Measurements from ENCODE around the gene PLXNA1.

Gene PLXNA1

GRCh38 chr3:126982471-126983175, at the start of gene PLXNA1:
TSS of gene PLXNA1 (plus strand) at chr3:126983115. CDS start at chr3:126988594, 5,479 bp downstream.
- Mint-ChIP-seq H3K27ac (peak within 1 kb of the TSS; percentile 86), H3K9me3 (no peaks in the 10 kb centered on the region), H3K36me3 (ENCODE audit: low read depth) (no peaks in the 10 kb centered on the region), H3K4me1 (peaks cover 22% of the 10 kb centered on the region), H3K27me3 (peaks cover 11% of the 10 kb centered on the region), H3K4me3 (peak within 1 kb of the TSS; percentile 76)
- peak; percentile 71 for ATAC-seq
- DNase-seq, result peak; percentile 81

- H3K4me3 Mint-ChIP-seq, result no peak overlapping the region
- H3K27me3 Mint-ChIP-seq, result no peaks in the 10 kb centered on the region
- DNase-seq (no peak), ATAC-seq (no peak)
- H3K4me1 Mint-ChIP-seq, result no peaks in the 10 kb centered on the region
- H3K36me3 Mint-ChIP-seq (ENCODE audit: low read depth), result no peaks in the 10 kb centered on the region
- H3K9me3 Mint-ChIP-seq, result no peaks in the 10 kb centered on the region
- H3K27ac Mint-ChIP-seq, result no peak overlapping the region
These were observed 48.8 kb upstream of the PLXNA1 start for GRCh38 chr3:126934031-126934531.

GRCh38 chr3:126934991-126935390, 47.9 kb upstream of the PLXNA1 start:
- ATAC-seq, result no peak
- no peaks in the 10 kb centered on the region for H3K36me3 Mint-ChIP-seq (ENCODE audit: low read depth)
- H3K4me1 Mint-ChIP-seq, result no peaks in the 10 kb centered on the region
- no peak overlapping the region for H3K27ac Mint-ChIP-seq
- no peaks in the 10 kb centered on the region for H3K9me3 Mint-ChIP-seq
- H3K4me3 Mint-ChIP-seq, result no peak overlapping the region
- no peaks in the 10 kb centered on the region for H3K27me3 Mint-ChIP-seq
- DNase-seq, result no peak

GRCh38 chr3:126935756-126936509, 47.0 kb upstream of the PLXNA1 start:
- Mint-ChIP-seq H3K9me3 (no peaks in the 10 kb centered on the region), H3K4me1 (no peaks in the 10 kb centered on the region), H3K27ac (no peak overlapping the region), H3K4me3 (no peak overlapping the region), H3K36me3 (ENCODE audit: low read depth) (no peaks in the 10 kb centered on the region), H3K27me3 (no peaks in the 10 kb centered on the region)
- DNase-seq, result no peak
- ATAC-seq, result no peak

GRCh38 chr3:126936853-126937425, 46.0 kb upstream of the PLXNA1 start:
- ATAC-seq, result no peak
- DNase-seq, result no peak
- H3K4me3 Mint-ChIP-seq, result no peak overlapping the region
- no peaks in the 10 kb centered on the region for H3K27me3 Mint-ChIP-seq
- H3K36me3 Mint-ChIP-seq (ENCODE audit: low read depth), result no peaks in the 10 kb centered on the region
- no peaks in the 10 kb centered on the region for H3K4me1 Mint-ChIP-seq
- no peak overlapping the region for H3K27ac Mint-ChIP-seq
- no peaks in the 10 kb centered on the region for H3K9me3 Mint-ChIP-seq

- H3K27ac Mint-ChIP-seq, result no peak overlapping the region
- no peaks in the 10 kb centered on the region for H3K36me3 Mint-ChIP-seq (ENCODE audit: low read depth)
- ATAC-seq, result peak; percentile 28
These were observed 45.4 kb upstream of the PLXNA1 start for GRCh38 chr3:126937533-126937932.

GRCh38 chr3:126937973-126938372, 44.9 kb upstream of the PLXNA1 start:
- ATAC-seq (no peak), DNase-seq (no peak)
- H3K4me1 Mint-ChIP-seq, result no peaks in the 10 kb centered on the region
- H3K36me3 Mint-ChIP-seq (ENCODE audit: low read depth), result no peaks in the 10 kb centered on the region
- no peaks in the 10 kb centered on the region for H3K9me3 Mint-ChIP-seq
- H3K27me3 Mint-ChIP-seq, result no peaks in the 10 kb centered on the region
- H3K4me3 Mint-ChIP-seq, result no peak overlapping the region
- H3K27ac Mint-ChIP-seq, result no peak overlapping the region

More at GRCh38 chr3:126937533-126937932, 45.4 kb upstream of the PLXNA1 start:
- no peaks in the 10 kb centered on the region for H3K9me3 Mint-ChIP-seq
- H3K4me3 Mint-ChIP-seq, result no peak overlapping the region
- no peak for DNase-seq
- H3K4me1 Mint-ChIP-seq, result no peaks in the 10 kb centered on the region
- no peaks in the 10 kb centered on the region for H3K27me3 Mint-ChIP-seq

- ATAC-seq (no peak), DNase-seq (no peak)
- Mint-ChIP-seq H3K9me3 (no peaks in the 10 kb centered on the region), H3K27ac (no peak overlapping the region), H3K4me1 (no peaks in the 10 kb centered on the region), H3K36me3 (ENCODE audit: low read depth) (peaks cover 1% of the 10 kb centered on the region), H3K4me3 (no peak overlapping the region), H3K27me3 (no peaks in the 10 kb centered on the region)
These were observed 44.2 kb upstream of the PLXNA1 start for GRCh38 chr3:126938520-126939337.

GRCh38 chr3:126939338-126939718, 43.6 kb upstream of the PLXNA1 start:
- no peak for DNase-seq
- no peaks in the 10 kb centered on the region for H3K27me3 Mint-ChIP-seq

GRCh38 chr3:126939733-126940132, 43.2 kb upstream of the PLXNA1 start:
- Mint-ChIP-seq H3K4me3 (no peak overlapping the region), H3K9me3 (no peaks in the 10 kb centered on the region), H3K27me3 (no peaks in the 10 kb centered on the region), H3K27ac (no peak overlapping the region), H3K36me3 (ENCODE audit: low read depth) (peaks cover 4% of the 10 kb centered on the region), H3K4me1 (no peaks in the 10 kb centered on the region)
- no peak for DNase-seq
- ATAC-seq, result no peak

More at GRCh38 chr3:126939338-126939718, 43.6 kb upstream of the PLXNA1 start:
- no peaks in the 10 kb centered on the region for H3K4me1 Mint-ChIP-seq
- H3K36me3 Mint-ChIP-seq (ENCODE audit: low read depth), result peaks cover 4% of the 10 kb centered on the region
- no peak overlapping the region for H3K27ac Mint-ChIP-seq
- no peaks in the 10 kb centered on the region for H3K9me3 Mint-ChIP-seq
- ATAC-seq, result no peak
- H3K4me3 Mint-ChIP-seq, result no peak overlapping the region

- Mint-ChIP-seq H3K4me1 (no peaks in the 10 kb centered on the region), H3K27me3 (no peaks in the 10 kb centered on the region), H3K36me3 (ENCODE audit: low read depth) (peaks cover 4% of the 10 kb centered on the region), H3K4me3 (no peak overlapping the region), H3K27ac (no peak overlapping the region), H3K9me3 (no peaks in the 10 kb centered on the region)
- ATAC-seq, result no peak
- no peak for DNase-seq
These were observed 41.1 kb upstream of the PLXNA1 start for GRCh38 chr3:126941721-126942270.

- Mint-ChIP-seq H3K27ac (no peak overlapping the region), H3K4me3 (no peak overlapping the region), H3K9me3 (no peaks in the 10 kb centered on the region), H3K27me3 (no peaks in the 10 kb centered on the region), H3K4me1 (no peaks in the 10 kb centered on the region), H3K36me3 (ENCODE audit: low read depth) (peaks cover 9% of the 10 kb centered on the region)
- no peak for DNase-seq
- ATAC-seq, result no peak
These were observed 38.6 kb upstream of the PLXNA1 start for GRCh38 chr3:126944089-126944965.

GRCh38 chr3:126945171-126945721, 37.7 kb upstream of the PLXNA1 start:
- Mint-ChIP-seq H3K4me1 (no peaks in the 10 kb centered on the region), H3K27me3 (no peaks in the 10 kb centered on the region), H3K4me3 (no peak overlapping the region), H3K27ac (no peak overlapping the region), H3K36me3 (ENCODE audit: low read depth) (peaks cover 9% of the 10 kb centered on the region), H3K9me3 (no peaks in the 10 kb centered on the region)
- DNase-seq (no peak), ATAC-seq (no peak)

Measured in activated naive CD8-positive, alpha-beta T cell treated with anti-CD3 and anti-CD28 coated beads, Interleukin-2, amount 50 U/mL, for 24 hours (primary cell).